NCI-H2227 (cell line): ENCODE results near the gene MYO16.
"Not testable (repeated sequence)": the region's sequence is repeated elsewhere in the genome, so short reads cannot be mapped to it uniquely, and the experiment has no call there.

ENCODE experiments used
- DNase-seq: peaks from one replicate; lab custom pipeline; 2025; ENCODE audit not compliant: unreplicated experiment; lab: John Stamatoyannopoulos, UW

The MYO16 gene

DNA sequence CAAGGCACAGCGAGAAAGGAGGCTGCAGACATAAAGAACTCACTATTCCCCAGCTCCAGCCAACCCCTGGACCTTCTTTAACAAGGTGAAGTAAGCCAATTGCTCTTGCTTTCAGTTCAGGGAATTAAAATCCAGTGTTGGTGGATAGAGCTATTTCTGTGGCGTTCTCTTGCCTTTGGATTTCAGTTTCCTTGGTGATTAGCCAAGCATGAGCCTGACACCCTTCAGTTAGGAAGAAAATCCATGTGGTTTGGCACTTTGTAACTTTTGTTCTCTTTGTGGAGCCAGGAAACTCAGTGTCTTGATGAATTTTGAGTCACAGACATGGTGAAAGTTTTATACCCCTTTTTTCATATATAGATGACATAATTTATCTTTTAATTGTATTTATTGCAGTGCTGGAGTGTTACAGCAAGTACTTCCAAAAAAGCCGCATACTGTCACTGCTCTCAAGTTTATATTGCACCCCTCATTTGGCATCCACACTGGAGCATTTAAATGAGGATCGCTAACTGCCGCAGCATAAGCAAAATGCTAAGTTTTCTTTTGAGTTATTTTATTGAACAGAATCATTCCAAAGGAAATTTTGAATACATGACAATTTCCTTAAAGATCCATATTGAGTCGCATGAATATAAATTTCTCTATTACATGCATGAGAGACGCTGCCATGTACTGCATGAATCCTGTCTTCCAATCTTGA, 406.8 kb downstream of the MYO16 start:
- no peak for DNase-seq

DNA sequence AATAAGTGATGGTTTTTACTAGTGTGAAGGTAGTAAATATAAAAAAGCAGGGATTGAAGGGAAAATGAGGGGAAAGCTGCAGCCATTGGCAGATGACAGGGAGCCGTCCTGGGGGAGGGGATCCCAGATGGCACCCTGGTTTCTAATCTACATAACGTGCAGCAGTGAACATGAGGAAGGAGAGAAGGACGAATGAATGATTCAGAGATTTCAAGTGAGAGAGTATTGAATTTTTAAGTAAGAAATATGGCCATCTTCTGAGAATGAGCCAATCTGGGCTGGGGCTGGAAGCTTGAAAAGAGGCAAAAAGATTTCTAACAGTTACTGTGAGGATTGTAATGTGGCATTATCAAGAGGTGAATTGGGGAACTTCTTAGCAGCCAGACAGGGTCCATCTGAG, 414.2 kb downstream of the MYO16 start:
- DNase-seq = no peak

DNA sequence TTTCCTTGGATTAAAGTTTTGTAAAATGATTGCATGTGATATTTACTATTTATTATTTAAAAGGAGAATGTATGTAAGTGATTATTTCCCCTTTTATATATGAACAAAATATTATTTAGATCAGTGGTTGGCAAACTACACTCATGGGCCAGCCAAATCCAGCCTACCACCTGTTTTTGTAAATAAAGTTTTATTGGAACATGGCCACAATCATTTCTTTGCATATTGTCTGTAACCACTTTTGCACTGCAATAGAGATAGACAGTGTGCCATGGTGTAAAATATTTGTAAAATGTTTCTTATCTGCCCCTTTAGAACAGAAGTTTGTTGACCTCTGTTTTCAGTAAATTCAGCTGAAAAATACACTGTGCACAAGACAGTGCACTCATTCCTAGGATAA, 426.4 kb downstream of the MYO16 start:
- no peak for DNase-seq

DNA sequence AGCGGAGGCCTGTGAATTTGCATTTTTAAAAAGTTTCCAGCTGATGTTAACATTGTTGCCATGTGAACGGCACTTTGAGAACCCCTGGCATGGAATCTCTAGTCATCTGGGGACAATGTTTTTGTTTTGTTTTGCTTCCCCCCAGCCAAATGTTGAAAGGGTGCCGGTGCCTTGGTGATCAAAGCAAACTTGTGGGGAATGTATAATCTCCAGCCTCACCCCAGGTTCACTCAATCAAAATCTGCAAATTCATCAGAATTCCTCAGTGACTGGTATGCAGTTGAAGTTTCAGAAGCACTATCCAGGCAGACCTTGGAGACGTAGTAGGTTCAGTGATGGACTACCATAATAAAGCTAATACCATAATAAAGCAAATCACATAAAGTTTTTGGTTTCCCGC, 428.7 kb downstream of the MYO16 start:
- DNase-seq = no peak

DNA sequence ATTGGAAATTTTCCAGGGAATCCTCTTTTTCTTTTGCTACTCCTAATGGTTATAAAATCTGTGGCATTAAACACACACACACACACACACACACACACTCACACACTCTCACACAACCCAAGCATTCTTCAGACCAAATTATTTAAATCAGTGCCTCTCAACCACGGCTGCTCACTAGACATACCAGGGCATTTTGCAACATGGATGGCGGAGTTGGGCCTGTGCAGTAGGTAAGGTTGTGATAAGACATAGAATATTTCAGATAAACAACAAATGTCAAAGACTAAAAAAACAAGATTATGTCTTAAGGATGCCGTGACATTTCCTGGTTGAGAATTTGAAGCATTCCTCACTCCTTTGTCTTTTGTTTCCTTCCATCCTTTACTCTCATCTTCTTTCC, 443.1 kb downstream of the MYO16 start:
- no peak for DNase-seq

DNA sequence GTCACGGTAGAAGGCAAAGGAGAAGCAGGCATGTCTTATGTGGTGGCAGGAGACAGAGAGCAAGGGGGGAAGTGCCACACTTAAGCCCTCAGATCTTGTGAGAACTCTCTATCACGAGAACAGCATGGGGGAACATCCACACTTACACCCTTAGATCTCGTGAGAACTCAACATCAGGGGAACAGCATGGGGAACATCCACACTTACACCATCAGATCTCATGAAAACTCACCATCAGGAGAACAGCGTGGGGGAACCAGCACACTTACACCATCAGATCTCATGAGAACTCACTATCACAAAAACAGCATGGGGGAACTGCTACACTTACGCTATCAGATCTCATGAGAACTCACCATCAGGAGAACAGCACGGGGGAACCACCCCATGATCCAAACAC, 445.0 kb downstream of the MYO16 start:
- DNase-seq = no peak

DNA sequence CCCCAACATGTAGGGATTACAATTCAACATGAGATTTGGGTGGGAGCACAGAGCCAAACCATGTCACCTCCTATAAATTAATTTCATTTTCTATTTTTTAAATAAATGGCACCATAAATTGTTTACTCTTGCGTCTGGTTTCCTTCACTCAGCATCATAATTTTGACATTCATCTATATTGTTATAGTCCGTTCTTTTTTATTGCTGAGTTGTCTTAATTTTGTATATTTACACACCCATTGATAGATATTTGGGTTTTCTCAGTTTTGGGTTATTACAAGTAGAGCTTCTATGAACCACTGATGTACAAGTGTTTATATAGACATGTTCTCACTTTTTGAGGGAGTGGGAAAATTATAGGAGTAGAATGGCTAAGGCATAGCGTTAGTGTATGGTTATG, 445.4 kb downstream of the MYO16 start:
- DNase-seq = no peak

DNA sequence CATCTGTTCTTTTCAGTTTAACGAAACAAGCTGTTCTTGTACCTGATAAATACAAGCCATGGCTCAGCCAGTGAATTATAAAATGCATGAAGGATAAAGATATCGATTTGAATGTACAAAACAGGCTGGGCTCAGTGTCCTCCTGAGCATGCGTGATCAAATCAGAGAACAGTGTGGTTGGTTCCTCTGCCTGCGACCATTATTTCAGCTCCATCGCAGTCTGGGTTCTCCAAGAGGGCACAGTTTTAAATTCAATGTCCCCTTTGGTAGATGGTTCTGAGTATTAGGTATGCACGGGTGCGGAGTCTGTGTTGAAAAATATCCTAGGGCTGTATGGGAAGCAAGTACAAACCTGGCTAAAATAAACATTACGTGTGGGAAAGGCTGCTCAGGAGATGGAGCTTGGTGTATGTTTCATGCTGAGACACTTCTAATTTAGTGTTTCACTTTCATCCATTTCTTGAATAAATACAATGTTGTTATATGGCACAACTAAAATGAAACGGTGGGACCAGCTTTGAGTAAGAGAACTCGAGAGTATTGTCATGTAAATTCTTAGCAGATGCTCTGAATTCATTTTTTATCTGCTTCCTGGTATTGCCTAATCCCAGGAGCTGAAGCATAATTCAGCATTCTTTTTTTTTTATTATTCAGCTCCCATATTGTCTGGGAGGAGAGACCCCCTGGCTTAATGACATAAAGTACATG, 458.7 kb downstream of the MYO16 start:
- DNase-seq = no peak

DNA sequence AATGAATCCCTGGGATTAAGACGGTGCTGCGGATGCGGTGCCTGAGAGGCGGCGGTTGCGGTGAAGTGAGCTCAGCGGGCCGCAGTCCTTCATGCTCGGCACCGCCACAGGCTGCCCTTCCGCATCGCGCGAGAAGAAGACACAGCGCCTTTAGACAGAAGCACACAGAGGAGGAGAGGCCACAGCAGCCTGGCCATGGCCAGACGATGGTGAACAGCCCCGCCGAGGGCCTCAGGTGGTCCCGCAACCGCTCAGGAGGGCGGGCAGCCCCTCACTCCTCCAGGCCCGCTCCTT, 459.2 kb downstream of the MYO16 start:
- no peak for DNase-seq

DNA sequence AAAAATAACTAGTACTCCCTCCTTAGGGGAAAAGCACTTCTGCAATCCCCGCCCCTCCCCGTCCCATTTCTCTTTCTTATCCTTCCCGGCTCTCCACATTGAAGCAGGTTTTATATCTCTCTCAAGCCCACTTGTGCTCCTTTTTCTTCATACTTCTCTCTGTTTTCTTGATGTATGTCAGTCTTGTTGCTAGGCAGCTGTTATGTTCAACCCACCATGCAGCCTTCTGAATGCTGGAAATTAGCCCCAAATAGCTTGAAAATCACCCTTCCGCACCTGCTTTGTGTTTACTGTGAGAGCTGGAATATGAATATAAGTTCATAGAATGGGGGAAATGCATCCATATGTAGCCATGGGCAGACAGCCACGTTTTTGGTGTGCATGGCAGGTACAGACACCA, 461.4 kb downstream of the MYO16 start:
- no peak for DNase-seq

DNA sequence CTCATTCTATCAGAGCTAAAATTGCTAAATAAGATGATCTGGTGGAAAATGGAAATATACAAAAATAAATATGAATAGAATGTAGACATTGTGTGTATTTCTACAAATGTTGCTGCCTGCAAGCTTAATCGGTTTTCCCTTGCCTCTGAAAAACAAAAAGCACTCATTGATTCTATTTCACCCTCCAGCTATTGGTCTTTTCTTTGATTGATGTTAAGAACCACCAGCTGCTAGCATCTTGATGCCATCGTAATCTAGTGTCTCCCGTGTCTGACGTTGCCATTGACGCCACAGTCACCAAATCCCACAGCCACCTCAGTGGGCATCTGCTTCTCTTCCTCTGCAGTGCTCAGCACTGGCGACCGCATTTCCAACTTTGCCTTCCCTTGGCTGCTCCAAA, 461.8 kb downstream of the MYO16 start:
- no peak for DNase-seq

DNA sequence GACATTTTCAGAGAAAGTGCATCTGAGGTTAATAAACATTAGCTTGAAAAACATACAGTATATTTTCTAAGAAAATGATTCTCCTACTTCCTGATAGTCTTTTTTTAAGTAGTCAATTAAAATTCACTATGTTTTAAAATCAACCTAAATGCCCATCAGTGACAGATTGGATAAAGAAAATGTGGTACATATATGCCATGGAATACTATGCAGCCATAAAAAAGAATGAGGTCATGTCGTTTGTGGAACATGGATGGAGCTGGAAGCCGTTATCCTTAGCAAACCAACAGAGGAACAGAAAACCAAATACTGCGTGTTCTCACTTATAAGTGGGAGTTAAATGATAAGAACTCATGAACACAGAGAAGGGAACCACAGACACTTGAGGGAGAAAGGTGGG, 462.8 kb downstream of the MYO16 start:
- DNase-seq = not testable (repeated sequence)

DNA sequence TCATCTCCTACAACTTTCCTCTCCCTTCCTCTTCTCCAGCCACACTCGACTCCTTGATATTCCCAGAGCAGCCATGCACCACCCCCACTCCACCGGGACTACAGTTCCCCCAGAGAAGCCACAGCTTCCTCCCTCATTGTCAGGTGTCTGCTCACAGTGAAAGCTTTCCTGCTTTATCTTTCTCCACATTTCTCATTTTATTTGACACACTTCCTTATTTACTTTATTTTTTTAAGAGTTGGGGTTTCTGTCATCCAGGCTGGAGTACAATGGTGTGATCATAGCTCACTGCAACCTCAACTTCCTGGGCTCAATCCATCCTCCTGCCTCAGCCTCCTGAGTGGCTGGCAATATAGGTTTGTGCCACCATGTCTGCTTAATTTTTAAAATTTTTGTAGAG, 464.6 kb downstream of the MYO16 start:
- DNase-seq = no peak

DNA sequence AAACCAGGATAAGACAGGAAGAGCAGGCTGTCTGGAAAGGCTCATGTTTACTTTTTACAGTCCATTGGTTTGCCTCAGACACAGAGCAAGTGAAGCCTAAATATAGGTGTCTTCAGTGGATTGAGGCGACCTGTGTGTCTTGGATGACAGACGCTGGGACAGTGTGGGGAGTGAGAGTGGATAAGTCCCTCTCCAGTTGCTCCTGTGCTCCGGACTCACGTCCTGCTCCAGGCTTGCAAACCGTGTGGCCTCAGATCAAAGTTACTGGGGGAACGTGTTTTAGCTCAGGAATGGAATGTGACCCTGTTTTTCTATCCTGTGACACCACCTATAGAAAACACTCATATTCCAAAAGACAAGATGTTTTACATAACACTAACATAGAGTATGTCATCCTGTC, 465.7 kb downstream of the MYO16 start:
- no peak for DNase-seq

DNA sequence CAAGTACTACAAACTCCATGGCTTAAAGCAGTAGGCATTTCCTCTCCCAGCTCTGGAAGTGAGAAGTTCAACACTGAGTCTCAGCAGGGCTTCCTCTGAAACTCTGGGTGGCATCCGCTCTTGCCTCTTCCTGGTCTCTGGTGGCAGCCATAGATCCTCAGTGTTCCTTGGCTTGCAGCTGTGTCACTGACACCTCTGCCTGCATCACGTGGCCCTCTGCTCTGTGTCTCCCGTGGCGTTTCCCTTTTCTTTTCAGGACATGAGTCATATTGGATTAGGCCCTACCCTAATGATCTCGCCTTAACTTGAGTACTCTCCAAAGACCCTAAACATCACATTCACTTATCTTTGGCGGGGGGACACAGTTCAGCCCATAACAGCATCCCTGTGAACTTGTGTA, 466.7 kb downstream of the MYO16 start:
- no peak for DNase-seq

DNA sequence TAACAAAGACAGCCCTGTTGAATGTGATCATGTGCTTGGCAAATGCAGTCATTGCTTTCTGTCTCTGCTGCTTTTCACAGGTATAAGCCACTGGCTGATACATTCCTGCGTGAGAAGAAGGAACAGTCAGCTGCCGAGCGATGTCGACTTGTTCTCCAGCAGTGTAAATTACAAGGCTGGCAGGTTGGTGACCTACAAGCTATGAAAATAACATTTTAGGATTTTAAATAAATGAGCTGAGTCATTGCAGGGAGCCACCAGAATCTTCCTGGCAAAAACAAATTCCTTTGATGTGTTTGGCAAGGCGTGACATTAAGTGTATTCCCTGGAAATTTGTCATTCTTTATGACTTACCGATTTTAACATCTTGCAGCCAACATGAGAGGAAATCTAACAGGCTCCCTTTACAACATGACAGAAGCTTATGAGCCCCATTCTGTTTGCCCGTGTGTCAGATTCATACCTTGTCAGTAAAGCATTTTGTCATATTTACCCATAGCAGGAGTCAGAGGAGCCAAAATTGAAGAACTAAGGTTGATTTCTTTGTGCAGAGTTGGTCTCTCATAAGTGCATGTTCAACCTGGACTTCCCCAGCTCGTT, 471.4 kb downstream of the MYO16 start:
- no peak for DNase-seq

DNA sequence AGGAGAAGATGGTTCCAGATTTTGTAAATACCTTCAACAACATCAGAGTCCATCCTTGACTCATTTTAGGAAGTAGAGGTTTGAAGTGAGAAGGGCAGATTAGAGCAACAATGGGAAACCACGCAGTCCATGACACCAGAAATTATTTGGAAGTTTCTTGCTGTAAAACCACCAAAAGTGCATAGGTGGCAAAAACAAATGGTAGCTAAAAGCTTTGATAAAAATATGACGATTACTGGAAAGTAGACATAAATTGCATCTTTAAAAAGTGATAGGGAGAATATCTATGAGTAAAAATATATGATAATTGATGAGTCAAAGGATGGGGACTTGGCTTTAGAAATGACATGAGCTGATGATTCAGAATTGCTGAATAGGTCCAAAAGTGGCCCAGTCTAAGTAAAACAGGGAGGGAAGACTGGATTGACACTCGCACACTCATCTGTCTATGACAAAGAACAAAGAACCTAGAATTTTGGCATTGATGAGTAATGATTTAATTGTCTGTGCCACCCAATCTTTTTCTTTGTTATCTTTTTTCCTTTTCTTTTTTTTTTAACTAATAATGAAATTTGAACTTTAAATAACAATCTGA, 472.2 kb downstream of the MYO16 start:
- no peak for DNase-seq

DNA sequence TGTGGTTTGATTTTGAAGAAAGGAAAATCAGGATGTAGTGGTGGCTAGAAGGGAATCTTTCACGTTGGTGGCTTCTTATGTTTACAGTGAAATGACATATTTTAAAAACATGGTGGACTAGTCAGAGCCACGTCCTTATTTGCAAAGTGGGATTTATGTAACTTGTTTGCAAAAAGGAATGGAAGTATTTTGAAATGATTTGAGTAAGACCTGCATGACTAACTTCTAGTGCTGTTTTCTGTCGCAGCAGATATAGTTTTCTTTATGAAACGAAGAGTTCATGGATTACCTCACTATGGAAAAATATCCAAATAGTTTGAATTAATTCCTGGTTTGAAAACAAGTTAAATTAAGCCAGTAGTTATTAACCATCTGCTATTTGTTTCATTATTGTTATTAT, 476.5 kb downstream of the MYO16 start:
- DNase-seq = no peak

DNA sequence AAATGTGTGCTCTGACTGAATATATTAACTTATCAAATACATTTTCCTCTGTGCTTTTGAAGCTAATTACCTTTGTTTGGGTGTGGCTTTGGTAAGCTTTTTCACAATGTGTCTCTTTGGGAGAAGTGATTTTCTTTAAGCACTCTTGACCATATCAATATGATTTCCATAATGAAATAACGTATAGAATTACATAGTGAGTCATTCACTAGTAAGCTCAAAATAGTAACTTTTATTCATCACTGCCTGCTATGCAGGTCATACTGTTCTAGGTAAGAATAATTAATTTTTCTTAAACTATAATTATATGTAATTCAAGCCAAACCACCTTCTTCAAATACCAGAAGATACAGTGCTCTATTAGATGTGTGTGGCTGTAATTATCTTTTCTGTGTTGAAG, 480.7 kb downstream of the MYO16 start:
- DNase-seq = no peak

DNA sequence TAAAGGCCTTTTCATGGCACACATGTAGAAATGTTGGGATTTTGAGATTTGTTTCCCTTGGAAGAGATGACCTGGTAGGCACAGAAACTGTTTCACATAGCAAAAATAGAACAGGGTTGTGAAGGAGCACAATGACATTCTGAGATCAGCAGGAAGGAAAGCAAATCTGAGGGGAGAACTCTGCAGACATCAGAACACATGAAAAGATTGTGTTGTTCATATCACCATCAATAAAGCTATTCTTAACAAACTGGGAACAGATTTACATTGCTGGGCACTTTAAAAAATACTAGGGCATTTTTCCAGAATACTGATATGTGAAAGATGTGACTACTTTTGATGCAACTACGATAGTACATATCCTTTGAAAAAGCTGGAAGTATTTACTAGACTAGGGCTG, 481.7 kb downstream of the MYO16 start:
- DNase-seq = no peak

DNA sequence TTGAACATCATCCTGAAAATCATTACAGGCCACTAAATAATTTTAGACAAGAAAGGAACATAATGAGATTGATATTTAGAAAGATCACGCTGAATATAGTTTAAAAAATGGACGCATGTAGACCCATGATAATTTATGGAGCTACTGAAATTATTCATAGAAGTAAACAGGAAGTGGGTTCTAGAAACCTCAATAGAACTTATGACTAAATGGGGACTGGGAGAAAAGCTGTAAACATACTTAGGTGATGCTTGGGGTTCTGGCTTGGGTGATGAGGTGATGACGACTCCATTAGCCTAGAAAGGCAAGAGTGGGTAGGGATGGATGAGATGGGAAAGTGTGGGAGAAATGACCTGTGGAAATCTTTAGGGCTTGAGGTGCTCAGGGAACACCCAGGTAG, 484.0 kb downstream of the MYO16 start:
- DNase-seq = no peak

DNA sequence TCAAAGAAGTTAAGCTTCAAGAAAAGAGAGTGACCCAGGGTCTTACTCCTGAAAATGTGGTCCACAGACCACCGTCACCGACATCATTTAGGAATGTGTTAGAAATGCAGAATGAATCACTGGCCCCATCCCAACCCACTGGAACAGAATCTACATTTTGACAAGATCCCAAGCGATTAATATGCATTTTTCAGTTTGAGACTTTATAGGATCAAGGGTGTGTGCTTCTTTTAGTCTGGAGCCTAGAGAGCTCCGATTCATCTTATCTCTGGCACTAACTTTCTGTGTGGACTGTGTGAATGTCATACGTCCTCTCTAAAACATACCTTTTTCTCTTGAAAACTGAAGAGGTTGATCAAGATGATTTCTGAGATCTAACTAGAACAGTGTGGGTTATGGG, 484.8 kb downstream of the MYO16 start:
- DNase-seq = no peak
